HCT116 (cell line): Measurements from ENCODE around the gene IGSF10. TPM values are rescaled to one million over a fixed set of nuclear protein-coding genes. Genes with fewer than 3 reads are reported as not detected.

Experiments
- ATAC-seq: fragments of 200-7000 bp; cut with Tn5 transposase; 2 replicates; pipeline ENCODE4 v1.9.1; 2020; ENCODE audit warnings: mild to moderate bottlenecking, moderate library complexity
- BruUV-seq: library from RNA; stranded (reverse); fragments of 400-500 nt; replicated peaks from 2 replicates; lab custom pipeline; 2021; lab: Mats Ljungman, UMichigan
- CTCF ChIA-PET: fragments of 300-600 bp; sonication (Branson Sonifier 250); formaldehyde crosslinking; loops from one replicate; lab custom pipeline; 2021; ENCODE audit warnings: antibody characterized with exemption; lab: Charles Lee
- POLR2A ChIA-PET: fragments of 300-600, 350-600 bp; sonication (Branson Sonifier 250); formaldehyde crosslinking; loops from one replicate; lab custom pipeline; 2021; ENCODE audit warnings: antibody characterized with exemption; lab: Charles Lee
- RAD21 ChIA-PET, 2 experiments: fragments of 300-600 bp; sonication (Branson Sonifier 250); formaldehyde crosslinking; loops; one replicate each; lab custom pipeline; 2023; ENCODE audit warnings: low total read pairs in 2 of 2; ENCODE audit not compliant: uncharacterized antibody in 2 of 2, unreplicated experiment in 2 of 2, low non-redundant PET in 1 of 2; lab: Charles Lee
- DNase-seq: peaks from one replicate; pipeline ENCODE4 v3.0.0-alpha.2; 2010; ENCODE audit warnings: low read depth, low spot score
- H2AFZ ChIP-seq: fragments of 200-600 bp; shearing (Covaris generic), sonication (generic); 2 replicates; pipeline ENCODE4 v1.6.1; 2017; ENCODE audit warnings: low read depth, mixed run types, mixed read lengths, antibody characterized with exemption, low read length; ENCODE audit not compliant: poor library complexity, severe bottlenecking
- H3K27ac ChIP-seq: 2 replicates; pipeline ENCODE4 v1.5.1; 2012; ENCODE audit warnings: low read depth, low read length
- H3K27me3 ChIP-seq: fragments of 200-600 bp; sonication (generic); 2 replicates; pipeline ENCODE4 v1.6.1; 2016; ENCODE audit warnings: mixed run types, low read length, mixed read lengths; ENCODE audit not compliant: insufficient read depth
- H3K36me3 ChIP-seq, 2 experiments: fragments of 200-500 bp in 1 of 2; fragments of 200-600 bp in 1 of 2; sonication (Bioruptor generic) in 1 of 2; sonication (generic) in 1 of 2; 2 replicates each; pipeline versions ENCODE4 v1.5.1 to v1.6.1; 2014 to 2016; ENCODE audit warnings: low read length in 2 of 2, inconsistent platforms in 1 of 2, mixed read lengths in 1 of 2, mixed run types in 1 of 2; ENCODE audit not compliant: insufficient read depth in 2 of 2, control insufficient read depth in 1 of 2
- H3K4me1 ChIP-seq, 2 experiments: fragments of 200-600 bp in 1 of 2; sonication (generic) in 1 of 2; 2 replicates each; pipeline versions ENCODE4 v1.5.1 to v1.6.1; 2012 to 2017; ENCODE audit warnings: low read length in 2 of 2, inconsistent platforms in 1 of 2, mild to moderate bottlenecking in 1 of 2, mixed read lengths in 1 of 2, mixed run types in 1 of 2, moderate library complexity in 1 of 2; ENCODE audit not compliant: insufficient read depth in 2 of 2, control insufficient read depth in 1 of 2
- H3K4me2 ChIP-seq: fragments of 200-600 bp; sonication (generic); 2 replicates; pipeline ENCODE4 v1.6.1; 2017; ENCODE audit warnings: mixed run types, low read length, mixed read lengths
- H3K4me3 ChIP-seq, 2 experiments: fragments of 200-600 bp in 1 of 2; sonication (generic) in 1 of 2; replicated peaks in 1 of 2; 2 replicates each; pipeline ENCODE4 v1.5.1; 2011 to 2016; ENCODE audit warnings: low read length in 2 of 2, control low read depth in 1 of 2, low read depth in 1 of 2, mild to moderate bottlenecking in 1 of 2, mixed read lengths in 1 of 2, mixed run types in 1 of 2
- H3K79me2 ChIP-seq: fragments of 200-600 bp; sonication (generic); 2 replicates; pipeline ENCODE4 v1.6.1; 2017; ENCODE audit warnings: mild to moderate bottlenecking, mixed run types, low read length, moderate library complexity, mixed read lengths; ENCODE audit not compliant: insufficient read depth
- H3K9ac ChIP-seq: fragments of 200-600 bp; sonication (generic); 2 replicates; pipeline ENCODE4 v1.6.1; 2016; ENCODE audit warnings: low read length, mixed read lengths
- H3K9me2 ChIP-seq: fragments of 200-600 bp; sonication (generic), shearing (Covaris generic); 2 replicates; pipeline ENCODE4 v1.6.1; 2017; ENCODE audit warnings: mixed run types, mild to moderate bottlenecking, moderate library complexity; ENCODE audit not compliant: insufficient read depth
- H3K9me3 ChIP-seq, 2 experiments: fragments of 200-500 bp in 1 of 2; fragments of 200-600 bp in 1 of 2; sonication (Bioruptor generic) in 1 of 2; sonication (generic) in 1 of 2; 2 replicates each; pipeline ENCODE4 v1.6.1; 2014 to 2017; ENCODE audit warnings: low read length in 2 of 2, mixed read lengths in 2 of 2, inconsistent platforms in 1 of 2, low read depth in 1 of 2, mild to moderate bottlenecking in 1 of 2, mixed run types in 1 of 2, moderate library complexity in 1 of 2; ENCODE audit not compliant: control insufficient read depth in 1 of 2, insufficient read depth in 1 of 2
- H4K20me1 ChIP-seq: fragments of 200-600 bp; sonication (generic), shearing (Covaris generic); 2 replicates; pipeline ENCODE4 v1.6.1; 2017; ENCODE audit warnings: mixed run types, mild to moderate bottlenecking, moderate library complexity; ENCODE audit not compliant: insufficient read depth
- ATF3 ChIP-seq: IDR thresholded peaks from 2 replicates; pipeline ENCODE4 v1.6.1; 2012
- CBX3 ChIP-seq: IDR thresholded peaks from 2 replicates; pipeline ENCODE4 v1.6.1; 2012; ENCODE audit warnings: low read depth
- CEBPB ChIP-seq: IDR thresholded peaks from 2 replicates; pipeline ENCODE4 v1.6.1; 2012; ENCODE audit warnings: low read depth
- CTCF ChIP-seq, 3 experiments: fragments of 200-600 bp in 1 of 3; sonication (generic) in 1 of 3; IDR thresholded peaks in 2 of 3; conservative IDR thresholded peaks in 1 of 3; 2 replicates each; pipeline ENCODE4 v1.5.1; 2012 to 2017; ENCODE audit warnings: low read depth in 2 of 3, low read length in 2 of 3, antibody characterized with exemption in 1 of 3, borderline replicate concordance in 1 of 3, control low read depth in 1 of 3, mild to moderate bottlenecking in 1 of 3, mixed read lengths in 1 of 3, mixed run types in 1 of 3, moderate library complexity in 1 of 3; ENCODE audit not compliant: insufficient read depth in 1 of 3
- EGR1 ChIP-seq: IDR thresholded peaks from 2 replicates; pipeline ENCODE4 v1.6.1; 2012; ENCODE audit warnings: low read depth
- FOSL1 ChIP-seq: IDR thresholded peaks from 2 replicates; pipeline ENCODE4 v1.6.1; 2012; ENCODE audit warnings: low read depth
- JUND ChIP-seq: IDR thresholded peaks from 2 replicates; pipeline ENCODE4 v1.6.1; 2012
- MAX ChIP-seq: IDR thresholded peaks from 2 replicates; pipeline ENCODE4 v1.6.1; 2012
- POLR2A ChIP-seq: IDR thresholded peaks from 2 replicates; pipeline ENCODE4 v1.7.0; 2011; ENCODE audit warnings: borderline replicate concordance; ENCODE audit not compliant: insufficient read depth, insufficient read length; ENCODE audit errors: extremely low read depth
- POLR2AphosphoS5 ChIP-seq: IDR thresholded peaks from 2 replicates; pipeline ENCODE4 v1.6.1; 2011; ENCODE audit warnings: mild to moderate bottlenecking, low read depth, low read length, moderate library complexity
- REST ChIP-seq: IDR thresholded peaks from 2 replicates; pipeline ENCODE4 v1.6.1; 2012; ENCODE audit warnings: low read depth
- SP1 ChIP-seq: IDR thresholded peaks from 2 replicates; pipeline ENCODE4 v1.6.1; 2012; ENCODE audit warnings: low read depth
- TCF7L2 ChIP-seq: IDR thresholded peaks from 2 replicates; pipeline ENCODE4 v1.7.0; 2011; ENCODE audit warnings: borderline replicate concordance, inconsistent platforms; ENCODE audit not compliant: insufficient read depth, insufficient read length; ENCODE audit errors: extremely low read depth
- ZFX ChIP-seq: fragments of 450-650 bp; IDR thresholded peaks from 2 replicates; pipeline ENCODE4 v1.6.1; 2017
- ZNF274 ChIP-seq: fragments of 200-500 bp; sonication (Bioruptor generic); IDR thresholded peaks from 2 replicates; pipeline ENCODE4 v1.6.1; 2014; ENCODE audit warnings: mild to moderate bottlenecking, low read depth, low read length, inconsistent platforms
- intact Hi-C: fragments of 100-400 bp; cut with micrococcal nuclease; formaldehyde crosslinking; loops from 2 replicates; pipeline ENCODE4 v1.10.0; 2022
- total RNA-seq: library from RNA; stranded (reverse); gene quantifications from one replicate; pipeline ENCODE4 v1.2.1, GENCODE V29; 2021; ENCODE audit not compliant: unreplicated experiment

Gene IGSF10
- total RNA-seq, 1 experiment from 2014 or later, result 0.02 TPM

GRCh38 chr3:151423091-151423490, 37.8 kb downstream of the IGSF10 start:
- Histone ChIP-seq H3K4me2 (no peak overlapping the region), H3K4me1 (0 out of 4 replicates have a peak, but pooled peaks cover 0 to 6% of the 10 kb centered on the region in 2 experiments), H3K27ac (no peak overlapping the region), H3K9me2 (no peaks in the 10 kb centered on the region), H4K20me1 (no peaks in the 10 kb centered on the region), H3K4me3 (no peak overlapping the region), H3K79me2 (no peaks in the 10 kb centered on the region), H3K9ac (no peak overlapping the region), H3K36me3 (no peaks in the 10 kb centered on the region), H3K27me3 (no peaks in the 10 kb centered on the region), H3K9me3 (no peaks in the 10 kb centered on the region), H2AFZ (no peak overlapping the region)
- DNase-seq, result no peak
- intact Hi-C loops, result no loop called here
- ChIA-PET CTCF (no interaction called here), RAD21 (no interaction called here), POLR2A (no interaction called here)
- no peak for ATAC-seq
- TF ChIP-seq REST (no peak), MAX (no peak), POLR2AphosphoS5 (no peak), CEBPB (no peak), EGR1 (no peak), ZFX (no peak), ZNF274 (no peak), ATF3 (no peak), JUND (no peak), CTCF (IDR thresholded peaks at IDR 0.05 in 2 of 3, conservative IDR thresholded peaks at IDR 0.05 in 1 of 3; ENCODE audit: borderline replicate concordance in 1 of 3, insufficient read depth in 1 of 3, low read depth in 2 of 3, low read length in 2 of 3) (no peak), TCF7L2 (no peak), CBX3 (no peak), POLR2A (no peak), FOSL1 (no peak), SP1 (no peak)
- no TSS peak for BruUV-seq
